Left lung (tissue), 10 donors: ENCODE measurements around the gene INTS1. TPM values are rescaled to one million over a fixed set of nuclear protein-coding genes. Genes with fewer than 3 reads are reported as not detected.

Experiments used
- ATAC-seq: fragments of 200-7000 bp; cut with Tn5 transposase; one replicate; pipeline ENCODE4 v1.9.1; 2020; ENCODE audit warnings: moderate library complexity
- DNase-seq, 4 donors: peaks; one replicate each; pipeline ENCODE4 v3.0.0-alpha.2; 2013 to 2020
- H3K27ac ChIP-seq, 2 donors: fragments of 200-600 bp; sonication (generic) in 1 of 2; one replicate each; pipeline versions ENCODE4 v1.5.0 to v1.8.0; 2020 to 2021
- H3K27me3 ChIP-seq, 2 donors: fragments of 200-600 bp; sonication (generic) in 1 of 2; one replicate each; pipeline versions ENCODE4 v1.5.0 to v1.8.0; 2020 to 2021
- H3K36me3 ChIP-seq, 2 donors: fragments of 200-600 bp; sonication (generic) in 1 of 2; one replicate each; pipeline versions ENCODE4 v1.5.0 to v1.8.0; 2020 to 2021
- H3K4me1 ChIP-seq, 2 donors: fragments of 200-600 bp; one replicate each; pipeline ENCODE4 v1.8.0; 2021
- H3K4me3 ChIP-seq, 2 donors: fragments of 200-600 bp; sonication (generic) in 1 of 2; one replicate each; pipeline versions ENCODE4 v1.5.0 to v1.8.0; 2020 to 2021; ENCODE audit warnings: mild to moderate bottlenecking in 1 of 2
- H3K9me3 ChIP-seq, 2 donors: fragments of 200-600 bp; sonication (generic) in 1 of 2; one replicate each; pipeline versions ENCODE4 v1.5.0 to v1.8.0; 2020 to 2021
- CTCF ChIP-seq, 2 donors: fragments of 200-600 bp; sonication (generic) in 1 of 2; IDR thresholded peaks; one replicate each; pipeline versions ENCODE4 v1.5.0 to v1.8.0; 2021; ENCODE audit warnings: antibody characterized with exemption in 2 of 2
- intact Hi-C, 2 donors: fragments of 100-400 bp; cut with DNase I; formaldehyde crosslinking; loops; one replicate each; pipeline versions ENCODE4 v1.11.2 to v1.14.2; 2022
- polyA plus RNA-seq, 6 donors: library from polyadenylated mRNA; unstranded; fragments of 120-200 nt; gene quantifications; one replicate each; pipeline ENCODE4 v1.2.1, GENCODE V29; 2013; ENCODE audit not compliant: insufficient read length in 6 of 6
- total RNA-seq, 2 donors: library from RNA; stranded (reverse); fragmentation: NEBNext Ultra II Directional; extraction: Animal tissue kit (Norgen Biotek cat#: 25700); gene quantifications; one replicate each; pipeline ENCODE4 v1.2.1, GENCODE V29; 2021
- donor health status: DM: no; HTN: yes; CAD: no.
- donor health status: DM: no; HTN: no; CAD: no.

Gene INTS1
- total and polyA plus RNA-seq, 8 donors = 51.3 to 80.9 (median 61.6) TPM

GRCh38 chr7:1442355-1443124 lies 61.6 kb downstream of the INTS1 start:
- ATAC-seq = no peak
- Histone ChIP-seq H3K4me3 (no peak overlapping the region), H3K27ac (no peak overlapping the region), H3K27me3 (no peaks in the 10 kb centered on the region), H3K9me3 (no peaks in the 10 kb centered on the region), H3K4me1 (peaks cover 0 to 2% of the 10 kb centered on the region in 2 donors), H3K36me3 (peaks cover 0 to 63% of the 10 kb centered on the region in 2 donors)
- DNase-seq = no peak
- intact Hi-C loops = no loop called here
- TF ChIP-seq CTCF (IDR thresholded peaks at IDR 0.05) = no peak

GRCh38 chr7:1441615-1442354 lies 62.4 kb downstream of the INTS1 start:
- Histone ChIP-seq H3K4me3 (no peak overlapping the region), H3K4me1 (no peaks in the 10 kb centered on the region), H3K27me3 (no peaks in the 10 kb centered on the region), H3K9me3 (no peaks in the 10 kb centered on the region), H3K36me3 (peaks cover 0 to 70% of the 10 kb centered on the region in 2 donors), H3K27ac (no peak overlapping the region)
- no peak for DNase-seq
- TF ChIP-seq CTCF (IDR thresholded peaks at IDR 0.05) = no peak
- intact Hi-C loops = no loop called here
- ATAC-seq = no peak

- H3K4me3 ChIP-seq = no peak overlapping the region
- no peaks in the 10 kb centered on the region for H3K27me3 ChIP-seq
- DNase-seq = no peak
- no peak overlapping the region for H3K27ac ChIP-seq
- no peak for ATAC-seq
- peaks cover 0 to 77% of the 10 kb centered on the region in 2 donors for H3K36me3 ChIP-seq
- intact Hi-C loops = no loop called here
- no peaks in the 10 kb centered on the region for H3K4me1 ChIP-seq
- TF ChIP-seq CTCF (IDR thresholded peaks at IDR 0.05) = no peak
- H3K9me3 ChIP-seq = no peaks in the 10 kb centered on the region
Measured at GRCh38 chr7:1440620-1441019, 63.6 kb downstream of the INTS1 start.

- Histone ChIP-seq H3K4me3 (no peak overlapping the region), H3K36me3 (peaks cover 0 to 67% of the 10 kb centered on the region in 2 donors), H3K9me3 (no peaks in the 10 kb centered on the region), H3K27ac (no peak overlapping the region), H3K27me3 (no peaks in the 10 kb centered on the region), H3K4me1 (no peaks in the 10 kb centered on the region)
- ATAC-seq (no peak), DNase-seq (no peak)
- TF ChIP-seq CTCF (IDR thresholded peaks at IDR 0.05) = no peak
- intact Hi-C loops = no loop called here
Measured at GRCh38 chr7:1439373-1440363, 64.5 kb downstream of the INTS1 start.
